ENCODE data around the gene NFATC1. TPM values are rescaled to one million over a fixed set of nuclear protein-coding genes. Genes with fewer than 3 reads are reported as not detected.

The NFATC1 gene
- total RNA-seq, 2 experiments from 2014 or later: 73.6 to 73.8 TPM

DNA sequence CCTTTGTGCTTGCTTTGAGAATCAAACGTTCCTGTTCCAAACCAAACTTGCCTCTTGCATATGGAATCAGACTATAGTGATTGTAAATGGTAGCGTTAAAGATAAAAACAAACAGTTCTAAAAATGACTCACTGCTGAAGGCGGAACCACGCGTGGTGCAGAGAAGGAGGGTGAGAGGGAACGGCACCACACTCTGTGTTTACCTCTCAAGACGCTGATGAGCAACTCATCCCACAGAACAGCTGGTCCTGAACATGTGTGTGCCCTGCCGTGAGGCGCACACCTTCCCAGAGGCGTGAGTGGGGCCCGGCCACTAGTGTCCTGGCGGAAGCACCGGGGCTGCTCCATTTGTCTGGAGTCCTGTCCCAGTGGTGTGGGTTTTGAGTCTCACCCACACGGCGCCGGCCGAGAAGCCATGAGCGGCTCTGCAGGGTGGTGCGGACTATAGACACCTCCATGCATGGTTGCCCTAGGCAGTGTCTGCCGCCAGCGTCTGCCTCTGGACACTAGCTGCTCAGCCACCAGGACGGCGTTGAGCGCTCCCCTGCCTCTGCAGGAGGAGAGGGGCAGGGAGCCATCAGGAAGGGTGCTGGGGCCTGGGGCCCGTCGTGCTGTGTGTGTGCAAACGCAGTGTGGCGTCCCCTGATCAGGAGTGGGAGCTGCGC lies 52.1 kb downstream of the NFATC1 start:
- CTCF ChIA-PET: no interaction called here
- POLR2A ChIA-PET: no interaction called here

DNA sequence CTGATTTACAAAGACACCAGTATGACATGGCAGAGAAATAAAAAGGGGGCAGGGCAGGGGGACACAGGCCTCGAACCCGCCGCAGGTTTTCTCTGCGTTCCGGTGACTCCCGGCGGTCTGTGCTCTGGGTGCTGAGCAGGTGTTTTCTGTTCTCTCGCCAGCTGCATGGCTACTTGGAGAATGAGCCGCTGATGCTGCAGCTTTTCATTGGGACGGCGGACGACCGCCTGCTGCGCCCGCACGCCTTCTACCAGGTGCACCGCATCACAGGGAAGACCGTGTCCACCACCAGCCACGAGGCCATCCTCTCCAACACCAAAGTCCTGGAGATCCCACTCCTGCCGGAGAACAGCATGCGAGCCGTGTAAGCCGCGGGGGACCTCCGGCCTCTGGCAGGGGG lies 52.9 kb downstream of the NFATC1 start:
- POLR2A ChIA-PET: no interaction called here
- CTCF ChIA-PET: no interaction called here

DNA sequence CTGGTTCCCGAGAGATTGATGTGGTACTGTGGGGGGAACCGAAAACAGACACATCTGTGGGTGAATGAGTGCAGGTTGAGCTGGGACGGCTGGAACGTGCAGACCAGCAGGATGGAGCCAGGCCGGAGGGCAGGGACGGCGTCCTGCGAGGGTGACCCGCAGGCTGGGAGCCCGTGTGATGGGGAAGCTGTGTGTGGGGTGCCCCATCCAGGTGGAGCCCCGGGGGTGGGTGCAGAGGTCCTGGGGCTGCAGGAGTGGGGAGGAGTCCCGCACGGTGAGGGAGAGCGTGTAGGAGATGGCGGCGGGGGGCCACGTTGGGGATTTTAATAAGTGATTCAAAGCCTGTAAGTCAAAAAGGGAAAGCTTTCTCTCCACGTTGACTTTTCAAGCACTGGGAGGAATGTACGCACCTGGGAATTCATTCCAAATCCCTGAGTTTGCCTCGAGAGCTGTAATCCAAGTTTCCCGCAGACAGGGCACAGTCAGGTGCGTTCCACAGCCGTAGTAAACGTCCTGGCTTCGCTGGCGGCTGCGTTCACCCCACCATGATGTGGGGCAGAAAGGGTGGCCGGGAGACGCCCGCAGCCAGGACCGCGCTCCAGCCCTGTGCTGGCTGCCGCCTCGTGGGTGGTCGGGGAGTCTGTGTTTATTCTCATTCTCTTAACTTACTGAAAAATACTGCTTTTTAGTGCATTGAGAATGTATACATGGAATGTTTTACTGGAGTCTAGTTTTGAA lies 54.0 kb downstream of the NFATC1 start:
- ChIA-PET CTCF (interaction anchor here (1.2 kb wide), 1 partner anchor 14 kb away, joined by 4 read pairs; no protein-coding TSS in a partner anchor), POLR2A (interaction anchor here (0.7 kb wide), 1 partner anchor 14 kb away, joined by 5 read pairs; no protein-coding TSS in a partner anchor)

DNA sequence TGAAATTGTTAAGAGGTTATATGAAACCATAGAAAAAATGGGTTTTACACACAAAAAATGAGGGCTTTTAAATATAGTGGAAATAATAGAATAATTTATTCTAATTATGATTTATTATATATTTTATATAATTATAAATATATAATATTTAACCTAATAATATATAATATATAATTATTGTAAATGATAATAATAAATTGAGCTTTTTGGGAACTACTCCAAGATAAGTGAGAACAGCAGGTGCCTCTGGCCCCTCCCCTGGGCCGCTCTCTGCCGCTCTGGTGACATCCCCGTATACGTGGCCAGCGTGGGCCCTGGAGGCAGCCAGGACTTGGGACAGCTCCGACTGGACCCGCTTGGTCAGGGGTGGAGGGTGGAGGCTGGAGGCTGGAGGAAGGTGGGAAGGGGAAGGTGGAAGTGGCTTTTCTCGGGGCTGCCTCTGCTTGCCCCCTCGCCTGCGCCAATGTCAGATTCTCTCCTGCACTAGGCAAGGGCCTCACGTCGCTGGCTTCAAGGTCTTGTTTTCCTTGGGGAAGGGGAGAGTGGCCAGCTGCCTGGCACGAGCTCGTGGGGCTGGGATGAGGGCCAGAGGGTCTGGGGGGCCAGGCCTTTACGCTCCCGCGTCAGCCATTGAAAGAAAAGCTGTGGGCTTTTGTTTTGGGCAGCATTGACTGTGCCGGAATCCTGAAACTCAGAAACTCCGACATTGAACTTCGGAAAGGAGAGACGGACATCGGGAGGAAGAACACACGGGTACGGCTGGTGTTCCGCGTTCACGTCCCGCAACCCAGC lies 54.8 kb downstream of the NFATC1 start:
- CTCF ChIA-PET: interaction anchor here (1.2 kb wide), 1 partner anchor 15 kb away, joined by 4 read pairs; no protein-coding TSS in a partner anchor

DNA sequence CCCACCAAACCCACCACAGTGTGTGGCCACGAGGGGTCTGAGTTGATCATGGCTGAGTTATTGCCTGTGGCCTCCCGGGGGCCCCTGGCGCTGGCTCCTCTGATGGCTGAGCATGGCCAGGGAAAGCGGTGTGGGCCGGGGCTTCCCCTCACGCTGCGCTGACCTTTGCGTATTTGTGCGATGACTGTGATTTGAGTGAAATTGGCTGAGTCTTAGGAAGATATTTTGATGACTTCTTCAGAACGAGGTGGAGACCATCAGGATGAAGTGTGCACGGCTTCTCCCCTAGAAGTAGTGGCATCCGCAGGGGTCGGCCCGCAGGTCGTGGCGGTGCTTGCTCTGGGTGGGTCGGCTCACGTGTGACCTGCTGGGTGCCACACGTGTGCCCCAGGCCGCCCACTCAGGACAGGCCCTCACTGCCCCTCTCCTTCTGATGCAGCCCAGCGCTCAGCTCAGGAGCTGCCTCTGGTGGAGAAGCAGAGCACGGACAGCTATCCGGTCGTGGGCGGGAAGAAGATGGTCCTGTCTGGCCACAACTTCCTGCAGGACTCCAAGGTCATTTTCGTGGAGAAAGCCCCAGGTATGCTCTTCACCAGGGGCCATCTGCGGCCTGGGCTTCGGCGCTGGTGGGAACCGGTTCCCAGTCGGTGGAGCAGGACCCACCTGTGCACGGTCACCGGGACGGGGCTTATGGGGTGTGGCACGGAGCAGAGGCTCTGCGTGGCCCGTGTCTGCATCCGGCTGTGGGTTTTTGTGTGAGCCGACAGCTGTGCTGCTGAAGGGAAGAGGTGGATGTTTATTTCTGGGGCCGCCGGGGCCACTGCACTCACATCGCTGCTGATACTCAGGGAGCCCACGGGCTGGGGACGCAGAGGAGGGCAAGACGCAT lies 55.8 kb downstream of the NFATC1 start:
- ChIA-PET CTCF (interaction anchor here (1.2 kb wide), 1 partner anchor 16 kb away, joined by 4 read pairs; no protein-coding TSS in a partner anchor), POLR2A (no interaction called here)

More for the DNA sequence above, 54.8 kb downstream of the NFATC1 start:
- POLR2A ChIA-PET: no interaction called here

DNA sequence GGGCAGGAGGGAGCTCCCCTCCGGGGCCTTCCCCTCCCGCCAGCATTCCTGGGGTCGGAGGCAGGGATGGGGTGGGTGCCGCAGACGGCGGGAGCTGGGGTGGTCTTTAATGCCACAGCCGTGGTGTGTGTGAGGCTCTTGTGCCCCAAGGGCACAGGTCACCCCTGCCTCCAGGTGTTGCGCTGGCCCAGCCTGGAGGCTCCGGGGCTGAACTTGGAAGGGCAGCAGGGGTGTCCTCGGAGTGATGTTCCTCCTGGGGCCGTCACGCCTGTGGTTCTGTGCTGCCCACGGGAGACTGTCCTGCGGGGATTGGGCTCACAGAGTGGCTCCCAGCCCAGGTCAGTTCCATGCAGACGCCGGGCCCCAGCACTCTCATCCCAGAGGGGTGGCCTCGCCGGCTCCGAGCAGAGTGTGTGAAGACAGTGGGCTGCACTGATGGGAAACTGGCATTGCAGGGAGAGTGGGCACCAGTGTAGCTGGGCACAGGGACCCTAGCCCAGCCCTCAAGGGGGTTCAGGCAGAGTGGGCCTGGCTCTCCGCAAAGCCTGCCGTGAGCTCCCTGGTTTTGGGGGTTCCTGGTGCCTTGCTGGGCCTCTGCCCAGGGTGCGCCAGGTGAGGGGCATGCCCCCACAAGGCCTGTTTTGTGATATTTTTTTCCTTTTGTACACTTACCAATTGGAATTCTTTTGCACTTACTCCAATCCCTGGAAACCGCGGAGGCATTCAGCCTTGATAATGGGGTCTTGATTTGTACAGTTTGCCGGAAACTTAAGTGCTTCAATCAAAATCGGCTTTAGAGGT lies 56.7 kb downstream of the NFATC1 start:
- CTCF ChIA-PET: interaction anchor here (1.0 kb wide), 1 partner anchor 72 kb away, joined by 3 read pairs; no protein-coding TSS in a partner anchor
- POLR2A ChIA-PET: no interaction called here

DNA sequence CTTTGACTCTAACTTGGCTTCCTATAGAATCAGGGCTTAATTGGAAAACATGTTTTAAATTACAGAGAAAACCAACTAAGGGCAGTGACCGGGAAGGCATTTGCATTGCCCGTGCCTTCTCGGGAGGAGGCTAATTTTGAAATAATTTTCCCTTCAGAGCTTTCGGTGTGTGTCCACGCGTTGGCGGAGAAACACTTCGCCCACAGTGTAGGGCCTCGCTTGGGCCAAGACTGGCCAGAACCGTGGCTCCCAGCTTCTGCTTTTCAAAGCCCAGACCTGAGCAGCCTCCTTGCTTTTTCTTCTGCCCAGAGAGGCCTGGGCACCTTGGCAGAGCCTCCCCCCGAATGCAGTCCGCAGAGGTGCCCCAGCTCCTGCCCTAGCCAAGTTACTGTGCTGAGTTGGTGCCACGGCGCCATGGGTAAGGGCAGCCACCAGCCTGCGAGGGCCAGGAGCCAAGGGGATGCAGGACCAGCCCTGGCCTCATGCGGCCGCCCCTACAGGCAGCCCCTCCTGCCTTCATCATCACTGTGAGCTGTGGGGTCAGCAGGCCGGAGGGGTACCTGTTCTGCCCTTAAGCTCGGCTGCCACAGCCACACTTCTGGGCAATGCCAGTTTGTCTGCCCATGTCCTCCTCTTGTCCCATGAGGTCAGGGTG lies 57.4 kb downstream of the NFATC1 start:
- ChIA-PET POLR2A (no interaction called here), CTCF (interaction anchor here (1.0 kb wide), 2 partner anchors 70 to 72 kb away, joined by 3 read pairs; no protein-coding TSS in a partner anchor)

DNA sequence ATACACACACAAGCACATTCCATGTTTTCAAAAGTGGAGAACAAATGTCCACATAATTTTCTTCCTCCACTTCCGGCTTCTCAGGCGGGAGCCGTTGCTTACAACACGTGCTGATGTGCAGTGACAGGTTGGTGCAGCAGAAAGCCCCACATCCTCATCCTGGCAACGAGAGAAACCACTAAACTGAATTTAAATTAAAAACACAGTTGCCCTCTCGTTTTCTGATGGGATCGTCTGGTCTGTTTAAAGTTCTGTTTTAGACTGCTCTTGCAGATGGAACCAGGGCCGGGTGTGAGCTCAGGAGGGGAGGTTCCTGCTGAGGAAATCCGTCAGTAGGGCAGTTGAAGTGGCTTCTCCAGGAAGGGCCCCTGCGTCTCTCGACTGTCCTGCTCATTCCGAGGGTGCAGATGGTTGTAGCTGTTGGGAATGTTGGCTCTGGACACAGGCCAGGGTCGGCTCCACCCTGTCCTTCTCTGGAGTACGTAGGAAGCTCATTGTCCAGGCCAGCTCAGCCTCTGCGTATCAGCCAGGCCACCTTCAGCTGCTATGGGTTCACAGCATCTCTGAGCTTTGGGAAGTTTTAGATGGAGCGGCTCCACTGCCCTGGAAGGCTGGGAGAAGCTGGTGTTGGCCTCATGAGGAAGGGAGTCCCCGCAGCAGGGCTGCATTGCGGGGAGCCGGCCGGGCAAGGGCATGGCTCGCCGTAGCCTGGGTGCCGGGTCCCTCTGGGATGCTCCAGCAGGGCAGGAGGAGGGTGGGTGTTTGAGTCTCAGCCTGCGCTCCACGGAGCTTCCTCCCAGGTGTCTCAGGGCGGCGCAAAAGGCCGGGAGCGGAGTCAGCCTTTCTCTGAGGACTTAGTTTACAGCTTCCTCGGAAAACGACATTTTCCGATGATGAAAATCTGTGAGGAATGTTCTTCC lies 58.3 kb downstream of the NFATC1 start:
- ChIA-PET POLR2A (no interaction called here), CTCF (interaction anchor here (0.6 to 1.0 kb wide), 2 partner anchors 61 to 69 kb away, joined by 3 to 4 read pairs; no protein-coding TSS in a partner anchor)

DNA sequence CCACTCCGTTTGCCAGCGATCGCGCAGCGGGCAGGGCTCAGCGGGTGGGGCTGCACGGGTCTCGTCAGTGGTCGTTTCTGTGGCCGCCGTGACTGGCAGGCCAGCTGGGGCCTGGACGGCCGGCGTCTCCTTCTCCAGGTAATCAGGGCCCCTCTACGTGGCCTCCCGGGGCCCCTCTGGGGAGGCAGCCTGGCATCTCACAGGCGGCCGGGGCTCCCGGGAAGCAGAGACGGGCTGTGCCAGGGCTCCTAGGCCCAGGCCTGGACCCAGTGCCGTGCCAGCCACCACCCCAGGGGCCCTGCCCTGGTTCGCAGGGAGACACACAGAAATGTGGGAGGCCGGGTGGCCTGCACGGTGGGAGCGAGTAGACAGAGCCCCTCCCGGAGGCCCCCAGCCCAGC lies 59.5 kb downstream of the NFATC1 start:
- POLR2A ChIA-PET: no interaction called here

DNA sequence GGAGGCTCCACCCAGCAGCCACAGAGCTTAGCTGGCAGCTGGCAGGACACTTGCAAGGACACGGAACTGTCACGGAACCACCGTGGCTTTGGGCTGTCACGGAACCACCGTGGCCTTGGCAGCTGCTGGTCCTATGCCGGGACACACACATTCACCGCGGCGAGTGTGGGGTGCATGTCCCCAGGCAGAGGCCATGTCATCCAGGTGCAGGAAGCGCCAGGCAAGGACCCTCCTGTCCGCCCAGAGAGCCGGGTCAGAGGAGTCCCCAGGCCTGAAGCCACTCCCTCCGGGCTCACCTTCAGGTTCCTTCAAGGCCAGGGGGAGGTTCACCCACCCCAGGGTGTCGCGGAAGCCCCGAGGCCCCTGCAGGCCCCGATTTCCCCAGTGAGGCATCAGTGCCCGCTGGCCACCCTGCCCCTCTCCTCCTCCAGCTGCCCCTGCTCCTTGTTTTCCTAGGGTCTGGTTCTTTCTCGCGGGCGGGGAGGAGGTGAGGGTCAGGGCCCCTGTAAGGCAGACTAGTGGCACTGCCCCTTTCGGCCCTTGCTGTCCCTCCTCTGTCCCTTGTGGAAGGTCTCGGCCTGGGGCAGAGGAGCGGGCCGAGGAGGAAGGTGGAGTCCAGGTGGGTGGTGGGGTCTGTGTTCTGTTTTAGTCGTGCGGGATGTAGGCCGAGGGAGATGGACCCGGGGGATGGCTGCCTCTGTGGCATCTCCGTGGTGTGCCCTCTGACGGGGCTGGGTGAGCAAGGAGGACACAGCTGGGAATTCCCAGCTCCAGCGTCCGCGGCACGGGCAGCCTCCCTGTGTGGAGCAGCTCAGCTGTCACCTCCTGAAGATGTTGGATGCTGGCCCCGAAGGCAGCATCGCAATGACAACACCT lies 60.6 kb downstream of the NFATC1 start:
- POLR2A ChIA-PET: no interaction called here
- CTCF ChIA-PET: no interaction called here

More for the DNA sequence above, 59.5 kb downstream of the NFATC1 start:
- CTCF ChIA-PET: no interaction called here

DNA sequence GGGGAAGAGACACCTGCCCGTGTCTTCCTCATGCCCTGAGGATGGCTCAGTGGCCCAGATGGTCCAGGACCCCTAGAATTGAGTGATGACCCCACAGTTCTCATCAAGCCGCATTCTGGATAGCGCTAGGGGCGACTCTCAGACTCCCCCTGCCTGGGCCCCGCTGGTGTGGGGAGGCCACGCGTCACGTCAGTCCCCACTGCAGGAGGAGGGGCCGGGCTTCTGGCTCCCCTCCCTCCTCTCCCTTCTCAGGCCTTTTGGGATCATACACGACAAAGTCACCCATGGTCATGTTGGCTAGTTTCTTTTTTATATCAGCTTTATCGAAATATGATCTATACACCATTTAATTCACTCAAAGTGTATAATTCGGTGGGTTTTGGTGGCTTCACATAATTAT lies 61.5 kb downstream of the NFATC1 start:
- ChIA-PET POLR2A (no interaction called here), CTCF (no interaction called here)

DNA sequence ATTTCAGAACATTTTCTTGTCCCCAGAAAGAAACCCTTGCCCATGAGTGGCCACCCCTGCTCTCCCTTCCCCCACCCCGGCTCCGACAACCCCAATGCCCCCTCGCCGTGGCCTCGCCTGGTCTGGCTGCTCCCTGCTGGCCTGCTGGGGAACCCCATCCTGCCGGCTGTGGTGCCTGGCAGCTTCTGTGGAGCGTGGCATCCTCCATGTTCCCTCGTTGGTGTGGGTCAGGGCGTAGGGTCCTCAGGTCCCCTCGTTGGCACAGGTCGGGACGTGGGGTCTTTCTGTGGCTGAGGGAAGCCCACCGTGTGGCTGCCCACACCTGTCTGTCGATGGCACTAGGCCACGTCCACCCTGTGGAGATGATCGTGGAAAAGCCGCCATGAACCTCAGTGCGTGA lies 61.9 kb downstream of the NFATC1 start:
- POLR2A ChIA-PET: no interaction called here
- CTCF ChIA-PET: no interaction called here

DNA sequence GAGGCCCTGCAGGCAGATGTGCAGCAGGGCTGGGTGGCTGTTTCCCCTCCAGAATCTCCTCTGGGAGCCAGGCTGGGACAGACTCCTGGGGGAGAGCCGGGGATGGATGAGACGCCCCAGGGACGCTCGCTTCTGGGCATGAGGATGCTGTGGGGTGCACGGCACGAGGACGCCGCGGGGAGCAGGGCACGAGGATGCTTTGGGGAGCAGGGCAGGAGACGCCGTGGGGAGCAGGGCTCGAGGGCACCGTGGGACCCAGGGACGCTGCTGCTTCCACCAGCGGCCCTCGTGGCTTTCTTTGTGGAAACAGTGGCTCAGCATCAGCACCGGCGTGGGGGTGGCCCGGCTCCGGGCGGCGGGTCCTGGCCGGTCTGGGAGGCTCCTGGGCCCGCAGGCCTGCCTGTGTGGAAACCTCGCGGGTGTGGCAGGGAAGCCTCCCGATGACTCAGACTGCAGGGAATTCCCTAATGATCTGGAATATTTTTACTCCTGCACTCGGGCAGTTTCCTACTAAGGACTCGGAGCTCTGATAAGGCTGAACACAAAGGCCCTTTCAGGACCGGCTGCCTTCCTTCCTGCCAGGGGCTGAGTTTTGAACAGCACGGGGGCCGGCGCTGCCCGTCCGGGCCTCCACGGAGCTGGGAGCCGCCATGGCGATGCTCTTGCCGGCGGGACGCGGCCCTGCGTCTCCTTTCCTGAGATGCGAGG lies 62.6 kb downstream of the NFATC1 start:
- ChIA-PET CTCF (no interaction called here), POLR2A (no interaction called here)

DNA sequence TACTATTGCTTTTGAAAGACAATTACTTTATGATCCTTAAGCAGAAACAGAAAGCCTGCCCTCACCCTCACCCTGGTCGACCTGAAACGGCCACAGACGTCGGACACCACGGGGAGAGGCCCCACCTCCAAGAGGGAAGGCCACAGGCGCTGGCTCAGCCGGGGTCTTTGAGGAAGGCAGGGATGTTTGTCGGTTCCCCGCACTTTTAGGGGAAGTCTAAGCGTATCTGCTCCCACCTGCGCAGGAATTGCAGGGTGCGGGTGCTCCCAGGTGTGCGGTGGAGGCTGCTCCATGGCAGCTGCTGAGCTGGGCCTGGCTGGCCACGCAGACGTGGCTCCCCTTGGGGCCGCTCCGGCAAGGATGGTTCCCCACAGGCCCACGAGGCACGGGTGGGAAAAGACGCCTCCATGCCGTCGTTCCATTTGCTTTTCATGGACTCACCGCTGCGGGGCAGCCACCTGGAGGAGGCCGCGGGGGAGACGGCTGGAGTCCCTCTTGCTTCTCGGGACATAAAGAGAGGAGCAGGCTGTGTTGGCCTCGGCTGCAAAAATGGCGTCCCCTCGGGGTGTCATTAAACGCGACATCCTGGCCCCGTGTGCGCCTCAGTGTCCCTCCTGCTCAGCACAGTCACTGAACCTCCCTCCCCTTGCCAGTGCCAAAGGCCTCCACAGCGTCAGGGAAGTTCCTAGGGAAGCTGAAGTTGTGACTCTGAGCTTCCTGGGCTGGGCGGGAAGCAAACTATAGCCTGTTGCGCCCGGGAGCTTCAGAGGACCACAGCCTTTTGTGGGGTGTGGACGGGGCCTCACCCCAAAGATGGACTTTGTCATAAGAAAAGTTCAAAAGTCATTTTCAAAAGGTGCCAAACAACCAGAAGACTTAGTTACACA lies 63.4 kb downstream of the NFATC1 start:
- ChIA-PET POLR2A (no interaction called here), CTCF (no interaction called here)
